HEK293T (cell line): ENCODE results near the gene LARP4B.

Source experiments
- ARNT ChIP-seq: fragments of 450-650 bp; IDR thresholded peaks from 2 replicates; pipeline ENCODE4 v1.6.1; 2017; ENCODE audit warnings: mild to moderate bottlenecking
- BHLHE40 ChIP-seq: fragments of 450-650 bp; IDR thresholded peaks from 2 replicates; pipeline ENCODE4 v1.6.1; 2016; ENCODE audit warnings: mild to moderate bottlenecking, moderate library complexity, borderline replicate concordance
- CTBP1 ChIP-seq: fragments of 450-650 bp; IDR thresholded peaks from 2 replicates; pipeline ENCODE4 v1.6.1; 2016; ENCODE audit warnings: borderline replicate concordance
- ELF4 ChIP-seq: fragments of 450-650 bp; IDR thresholded peaks from 2 replicates; pipeline ENCODE4 v1.6.1; 2017; ENCODE audit warnings: antibody characterized with exemption
- FOXA1 ChIP-seq: fragments of 450-650 bp; IDR thresholded peaks from 2 replicates; pipeline ENCODE4 v1.6.1; 2016; ENCODE audit warnings: mild to moderate bottlenecking
- FOXM1 ChIP-seq: fragments of 450-650 bp; IDR thresholded peaks from 2 replicates; pipeline ENCODE4 v1.6.1; 2017; ENCODE audit warnings: mild to moderate bottlenecking, borderline replicate concordance
- HDGF ChIP-seq: fragments of 450-650 bp; IDR thresholded peaks from 2 replicates; pipeline ENCODE4 v1.6.1; 2017; ENCODE audit warnings: antibody characterized with exemption, borderline replicate concordance
- L3MBTL2 ChIP-seq: fragments of 450-650 bp; conservative IDR thresholded peaks from 2 replicates; pipeline ENCODE4 v1.6.1; 2016; ENCODE audit warnings: mild to moderate bottlenecking
- NFRKB ChIP-seq: fragments of 450-650 bp; IDR thresholded peaks from 2 replicates; pipeline ENCODE4 v1.6.1; 2016; ENCODE audit warnings: mild to moderate bottlenecking, moderate library complexity
- PKNOX1 ChIP-seq: fragments of 450-650 bp; IDR thresholded peaks from 2 replicates; pipeline ENCODE4 v1.6.1; 2016
- SP1 ChIP-seq: fragments of 450-650 bp; IDR thresholded peaks from 2 replicates; pipeline ENCODE4 v1.6.1; 2017
- SUZ12 ChIP-seq: fragments of 450-650 bp; IDR thresholded peaks from 2 replicates; pipeline ENCODE4 v1.6.1; 2016; ENCODE audit warnings: mild to moderate bottlenecking
- TARDBP ChIP-seq: fragments of 450-650 bp; IDR thresholded peaks from 2 replicates; pipeline ENCODE4 v1.6.1; 2016
- ZNF384 ChIP-seq: fragments of 450-650 bp; IDR thresholded peaks from 2 replicates; pipeline ENCODE4 v1.6.1; 2016

- TF ChIP-seq PKNOX1 (no peak), FOXA1 (no peak), TARDBP (no peak), ZNF384 (no peak), CTBP1 (no peak), SP1 (no peak), FOXM1 (no peak), ARNT (no peak), NFRKB (no peak), HDGF (no peak), BHLHE40 (no peak), L3MBTL2 (no peak), SUZ12 (no peak), ELF4 (no peak)
Observed at GRCh38 chr10:943334-944033, 12.0 kb upstream of the LARP4B start.
